Measurements from ENCODE around the gene COX14. TPM values are rescaled to one million over a fixed set of nuclear protein-coding genes. Genes with fewer than 3 reads are reported as not detected.

The COX14 gene
- 100 to 1,000 TPM; 122 to 148 TPM for total RNA-seq
- long read RNA-seq, partial matches to known transcripts = 1 of 4 reads
- long read RNA-seq, other reads (novel, unspliced or antisense) = 0 of 4 reads

DNA sequence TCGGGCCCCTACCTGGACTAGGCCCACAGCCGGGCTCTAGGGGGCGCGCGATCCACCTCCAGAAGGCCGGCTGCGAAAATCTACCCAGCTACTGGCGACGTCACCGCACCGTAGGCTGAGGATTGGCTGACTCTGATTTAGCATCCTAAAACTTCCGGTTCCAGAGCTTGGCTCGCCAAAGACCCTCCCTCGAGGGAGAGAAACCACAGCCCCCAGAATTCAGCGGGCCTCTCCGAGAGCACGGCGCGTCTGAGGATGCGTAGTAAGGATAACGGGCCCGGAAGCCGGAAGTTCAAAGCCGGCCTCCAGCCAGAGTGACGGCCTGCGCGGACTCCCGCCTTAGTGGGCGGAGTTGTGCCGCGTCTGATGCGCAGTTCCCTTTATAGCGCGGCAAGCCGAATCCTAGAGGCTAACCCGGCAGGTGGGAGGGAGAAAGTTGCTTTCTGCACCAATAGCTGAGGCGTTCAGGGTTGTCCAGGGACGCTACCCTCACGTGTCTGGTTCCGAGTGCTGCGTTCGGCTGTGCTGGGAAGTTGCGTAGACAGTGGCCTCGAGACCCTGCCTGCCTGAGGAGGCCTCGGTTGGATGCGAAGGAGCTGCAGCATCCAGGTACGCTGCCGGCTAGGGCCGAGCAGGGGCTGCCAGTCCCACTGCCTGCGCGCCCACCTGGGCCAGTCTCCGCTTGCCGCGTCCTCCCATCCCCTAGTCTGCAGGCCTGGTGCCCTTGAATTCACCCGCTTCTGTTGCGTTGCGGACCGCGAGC is at the start of gene COX14:
Gene COX14, plus strand, starts transcription at position 544 of the 763 bp plus-strand sequence. CDS start 7,808 bp downstream, outside the sequence.
- ATAC-seq = peak; percentile 85 to 95
- peak; percentile 99 for DNase-seq
- intact Hi-C loops (cut with DNase I) = no loop called here

DNA sequence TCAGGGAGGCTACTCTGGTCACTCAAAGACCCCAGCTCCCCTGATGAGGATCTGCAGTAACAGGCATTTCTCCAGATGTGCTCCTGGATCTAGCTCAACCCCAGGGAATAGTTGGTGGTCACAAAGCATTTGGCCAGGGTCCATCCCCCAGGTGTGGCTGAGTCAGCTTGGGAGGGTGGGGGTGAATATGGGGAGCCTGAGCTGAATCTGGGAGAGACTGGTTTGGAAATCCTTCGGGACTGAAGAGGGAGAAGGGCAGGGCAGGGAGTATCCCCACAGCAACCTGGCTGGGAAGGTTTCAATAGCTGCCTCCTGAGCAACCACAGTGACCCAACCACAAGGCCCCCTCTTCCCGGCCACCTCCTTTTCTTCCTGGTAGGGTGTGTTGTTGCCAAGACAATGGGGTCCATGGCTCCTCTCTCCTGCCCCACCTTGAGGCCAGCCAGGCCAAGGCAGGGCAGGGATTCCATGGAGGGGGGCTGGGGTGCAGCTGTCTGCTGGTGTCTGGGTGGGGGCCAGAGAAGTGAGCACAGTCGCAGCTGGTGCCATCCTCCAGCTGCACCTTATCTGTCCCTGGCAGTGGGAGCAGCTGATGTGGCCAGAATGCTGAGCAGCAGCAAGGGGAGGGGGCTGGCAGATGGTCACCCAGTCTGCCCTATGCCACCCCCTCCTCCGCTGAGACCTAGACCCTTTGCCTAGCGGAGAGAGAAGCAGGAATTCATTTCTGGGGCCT is 49.1 kb upstream of the COX14 start:
- intact Hi-C loops (cut with DNase I) = no loop called here
- ATAC-seq = peak; percentile 30 to 39
- DNase-seq = no peak

DNA sequence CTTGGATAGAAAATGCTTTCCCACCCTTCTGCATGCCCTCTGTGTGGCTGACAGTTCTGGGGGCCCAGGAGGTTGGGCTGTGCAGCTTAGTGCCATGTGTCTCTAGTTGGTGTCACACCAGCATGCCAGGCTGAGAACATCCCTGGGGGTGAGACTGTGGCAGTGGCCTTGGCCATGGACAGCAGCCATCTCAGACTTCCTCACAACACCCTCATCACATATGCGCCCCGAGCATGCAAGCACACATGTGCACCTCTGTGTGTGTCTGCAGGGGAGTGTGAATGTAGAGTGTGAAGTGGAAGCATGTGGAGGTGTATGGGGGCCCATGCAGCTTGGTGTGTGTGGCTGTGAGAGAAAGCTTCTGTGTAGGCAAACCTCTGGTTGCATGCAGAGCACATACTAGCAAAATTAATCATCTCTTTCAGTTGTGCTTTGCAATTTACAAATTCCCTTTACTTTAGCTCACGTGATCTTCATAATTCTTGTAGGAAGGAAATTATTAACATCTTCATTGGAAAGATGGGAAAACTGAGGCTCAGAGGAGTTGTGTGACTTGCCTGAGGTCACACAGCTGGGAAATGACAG is 46.2 kb upstream of the COX14 start:
- intact Hi-C loops (cut with DNase I) = loop anchor here in 1 of 2 donors (5.0 kb wide), 1 partner anchor 199 kb away; no protein-coding TSS in a partner anchor
- DNase-seq (no peak), ATAC-seq (no peak)

DNA sequence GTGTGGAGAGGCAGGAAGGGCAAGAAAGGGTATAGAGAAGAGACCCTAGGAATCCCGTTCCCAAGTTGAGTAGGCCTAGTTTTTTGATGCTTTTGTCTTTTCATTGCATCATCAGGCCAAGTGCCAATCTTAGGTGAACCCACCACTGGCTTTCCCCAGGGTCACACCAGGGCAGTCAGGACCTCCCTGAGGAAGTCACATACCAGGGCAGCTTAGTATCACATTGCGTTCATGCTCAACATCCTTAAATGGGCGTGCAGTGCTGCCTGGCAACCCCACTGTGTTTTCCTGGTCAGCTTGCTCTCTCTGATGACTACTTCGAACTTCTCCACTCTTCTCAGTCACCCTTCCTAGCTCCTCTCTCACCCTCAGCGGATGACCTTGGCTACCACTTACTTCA is 45.6 kb upstream of the COX14 start:
- DNase-seq = no peak
- peak; percentile 24 to 51 for ATAC-seq
- intact Hi-C loops (cut with DNase I) = loop anchor here in 1 of 2 donors (5.0 kb wide), 1 partner anchor 199 kb away; no protein-coding TSS in a partner anchor

DNA sequence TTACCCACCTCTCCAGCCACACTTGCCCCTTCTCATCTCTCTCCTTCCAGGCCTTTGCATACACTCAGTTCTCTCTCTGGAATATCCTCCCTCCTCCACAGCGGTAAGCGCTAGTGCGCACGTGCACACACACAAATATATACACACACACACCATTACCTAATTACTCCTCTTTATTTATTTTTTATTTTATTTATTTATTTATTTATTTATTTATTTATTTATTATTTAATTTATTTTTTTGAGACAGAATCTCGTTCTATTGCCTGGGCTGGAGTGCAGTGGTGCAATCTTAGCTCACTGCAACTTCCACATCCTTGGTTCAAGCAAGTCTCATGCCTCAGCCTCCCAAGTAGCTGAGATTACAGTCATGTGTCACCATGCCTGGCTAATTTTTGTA is 43.0 kb upstream of the COX14 start:
- ATAC-seq (no peak), DNase-seq (no peak)
- intact Hi-C loops (cut with DNase I) = loop anchor here in 1 of 2 donors (5.0 kb wide), 1 partner anchor 202 kb away; no protein-coding TSS in a partner anchor

DNA sequence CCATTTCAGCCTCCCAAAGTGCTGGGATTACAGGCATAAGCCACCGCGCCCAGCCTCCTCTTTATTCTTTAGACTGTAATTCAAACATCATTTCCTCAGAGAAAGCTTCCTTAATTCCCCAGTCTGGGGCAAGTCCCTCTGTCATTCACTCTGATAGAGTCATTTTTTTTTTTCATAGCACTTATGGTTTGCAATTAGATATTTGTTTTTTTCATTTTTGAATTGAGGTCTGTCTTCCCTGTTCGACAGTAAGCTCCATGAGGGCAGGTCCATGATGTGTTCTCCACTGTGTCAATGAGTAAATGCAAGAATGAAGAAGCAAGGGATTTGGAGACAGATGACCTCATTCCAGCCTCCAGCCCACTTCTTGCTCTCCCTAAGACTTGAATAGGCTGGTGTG is 42.5 kb upstream of the COX14 start:
- ATAC-seq (no peak), DNase-seq (no peak)
- intact Hi-C loops (cut with DNase I) = loop anchor here in 1 of 2 donors (5.0 kb wide), 1 partner anchor 202 kb away; no protein-coding TSS in a partner anchor

DNA sequence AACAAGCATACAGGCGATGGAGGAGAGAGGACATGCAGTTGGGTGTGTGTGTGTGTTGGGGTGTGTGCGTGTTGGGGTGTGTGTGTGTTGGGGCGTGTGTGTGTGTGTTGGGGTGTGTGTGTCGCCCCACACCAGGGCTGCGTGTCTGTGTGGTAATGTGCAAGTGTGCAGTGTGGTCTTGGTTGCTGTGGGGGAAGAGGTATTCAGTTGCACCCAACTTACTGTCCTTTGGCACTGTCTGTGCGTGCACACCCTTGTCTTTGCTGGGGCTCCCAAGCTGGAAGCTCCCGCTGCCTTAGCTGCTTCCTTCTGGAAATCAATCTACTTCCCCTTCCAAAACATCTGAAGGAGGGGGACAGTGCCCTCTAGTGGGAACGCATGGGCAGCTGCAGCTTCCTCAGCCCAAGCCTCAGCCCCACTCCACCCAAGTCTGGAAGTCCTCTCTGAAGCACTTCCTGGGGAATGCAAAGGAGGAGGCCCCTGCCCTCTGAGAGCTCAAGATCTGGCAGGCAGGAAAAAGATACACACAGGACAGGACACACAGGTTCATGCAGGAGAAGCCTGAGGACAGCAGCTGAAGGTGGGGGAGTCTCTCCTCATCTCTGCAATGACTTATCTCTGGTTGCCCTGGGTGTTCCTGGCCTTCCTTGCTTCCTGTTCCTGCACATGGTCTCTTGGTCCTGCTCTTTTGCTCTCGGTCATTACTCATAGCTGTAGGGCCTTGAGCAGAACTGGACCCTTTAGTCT is 41.5 kb upstream of the COX14 start:
- ATAC-seq = peak; percentile 76 to 77
- DNase-seq = peak; percentile 83
- intact Hi-C loops (cut with DNase I) = loop anchor here in 1 of 2 donors (10.0 kb wide), 1 partner anchor 244 kb away; no protein-coding TSS in a partner anchor

DNA sequence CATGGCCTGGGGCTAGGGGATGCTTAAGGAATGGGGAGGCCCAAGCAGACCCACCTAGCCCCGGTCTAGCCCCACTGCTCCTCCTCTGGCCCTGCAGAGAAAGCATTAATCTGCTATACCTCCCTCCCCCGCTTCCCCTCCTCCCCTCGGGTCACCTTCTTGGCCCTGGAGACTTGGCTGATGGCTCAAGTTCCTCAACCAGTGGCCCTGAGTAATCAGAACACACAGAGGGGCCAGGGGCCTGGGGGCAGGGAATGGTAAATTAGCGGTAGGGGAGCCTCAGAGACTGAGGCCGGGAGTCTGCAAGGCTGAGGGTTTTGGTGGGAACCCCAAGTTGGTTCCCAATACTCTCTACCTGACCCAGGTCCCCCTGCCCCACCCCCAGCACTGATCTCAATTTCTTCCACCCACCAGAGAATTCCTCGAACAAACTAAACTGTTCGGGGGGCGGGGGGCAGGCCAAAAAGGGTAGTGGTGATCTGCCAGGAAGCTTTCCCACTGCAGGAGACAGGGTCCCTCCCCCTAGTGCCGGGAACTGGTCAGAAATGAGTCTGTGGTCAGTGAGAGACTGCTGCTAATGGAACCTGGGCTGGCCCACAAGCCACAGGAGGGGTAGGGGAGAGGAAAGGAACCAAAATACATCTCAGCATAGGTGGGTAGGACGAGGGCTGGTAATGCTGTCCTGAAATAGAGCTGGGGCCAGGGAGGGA is 39.7 kb upstream of the COX14 start:
- intact Hi-C loops (cut with DNase I) = loop anchor here in 1 of 2 donors (10.0 kb wide), 1 partner anchor 242 kb away; no protein-coding TSS in a partner anchor
- no peak for ATAC-seq

DNA sequence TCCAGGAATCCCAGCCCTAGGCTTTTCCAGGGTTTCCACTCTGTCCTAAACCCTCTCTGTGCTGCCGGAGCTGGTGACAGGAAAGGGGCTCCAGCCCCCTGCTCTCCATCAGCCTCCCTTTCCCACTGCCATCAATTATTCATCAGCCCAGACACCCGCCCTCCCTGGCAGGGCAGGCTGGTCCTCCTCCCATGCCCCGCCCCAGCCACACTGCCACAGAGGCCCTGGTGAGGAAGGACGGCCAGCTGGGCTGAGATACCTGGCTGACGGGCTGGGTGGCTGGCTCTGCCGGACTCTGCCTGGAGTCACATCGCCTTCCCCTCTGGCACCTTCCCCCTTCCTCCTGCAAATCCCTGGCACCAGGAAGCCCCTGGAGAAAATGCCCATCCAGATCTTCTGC is 38.8 kb upstream of the COX14 start:
- DNase-seq = no peak
- intact Hi-C loops (cut with DNase I) = loop anchor here in 1 of 2 donors (10.0 kb wide), 1 partner anchor 242 kb away; no protein-coding TSS in a partner anchor
- no peak for ATAC-seq

More for the DNA sequence above, 39.7 kb upstream of the COX14 start:
- no peak for DNase-seq

DNA sequence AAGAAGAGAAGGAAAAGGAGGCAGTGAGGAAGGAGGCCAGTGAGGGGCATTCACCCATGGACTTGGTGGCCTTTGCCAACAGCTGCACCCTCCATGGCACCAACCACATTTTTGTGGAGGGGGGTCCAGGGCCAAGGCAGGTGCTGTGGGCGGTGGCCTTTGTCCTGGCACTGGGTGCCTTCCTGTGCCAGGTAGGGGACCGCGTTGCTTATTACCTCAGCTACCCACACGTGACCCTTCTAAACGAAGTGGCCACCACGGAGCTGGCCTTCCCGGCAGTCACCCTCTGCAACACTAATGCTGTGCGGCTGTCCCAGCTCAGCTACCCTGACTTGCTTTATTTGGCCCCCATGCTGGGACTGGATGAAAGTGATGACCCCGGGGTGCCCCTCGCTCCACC is 38.3 kb upstream of the COX14 start:
- ATAC-seq = no peak
- DNase-seq = no peak
- intact Hi-C loops (cut with DNase I) = loop anchor here in 1 of 2 donors (10.0 kb wide), 1 partner anchor 241 kb away; no protein-coding TSS in a partner anchor

DNA sequence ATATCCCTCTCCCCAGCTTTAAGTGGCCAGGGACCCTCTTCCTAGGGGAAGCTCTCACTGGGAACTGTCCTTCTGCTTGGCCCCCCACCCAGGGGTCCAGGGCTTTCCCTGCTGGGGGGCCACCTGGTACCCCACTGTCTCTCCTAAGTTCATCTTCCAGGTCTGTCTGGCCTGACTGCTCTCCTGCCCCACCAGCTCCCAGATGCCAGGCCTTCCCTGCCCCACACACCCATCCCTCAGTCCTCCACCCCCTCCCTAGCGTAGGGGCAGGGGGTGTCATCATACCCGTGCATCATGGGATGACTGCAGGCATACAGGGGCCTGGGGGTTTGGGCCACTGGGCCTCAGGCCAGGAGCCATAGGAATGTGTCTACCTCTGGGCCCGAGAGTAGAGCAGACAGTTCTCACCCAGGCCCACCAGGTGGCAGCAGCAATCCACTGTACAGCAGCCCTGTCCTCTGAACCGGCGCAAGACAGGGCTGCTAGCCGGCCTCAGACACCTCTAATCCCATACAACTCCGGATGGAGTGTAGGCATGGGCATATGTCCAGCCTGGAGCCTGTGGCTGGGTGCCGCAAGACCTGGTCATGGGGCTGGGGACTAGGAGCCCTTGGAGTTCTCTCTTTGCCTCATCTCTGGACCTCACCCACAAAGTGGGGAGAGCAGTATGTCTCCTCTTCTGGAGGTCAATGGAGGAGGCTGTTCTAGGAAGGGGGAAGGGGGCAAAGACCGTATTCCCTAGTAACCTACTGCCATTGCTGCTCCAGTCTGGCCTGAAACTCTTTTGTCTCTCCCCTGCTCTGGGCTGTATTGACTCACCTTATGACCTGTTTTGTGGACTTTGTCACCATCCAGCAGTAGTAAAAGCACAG is 36.9 kb upstream of the COX14 start:
- DNase-seq (peak; percentile 86), ATAC-seq (peak; percentile 89 to 90)
- intact Hi-C loops (cut with DNase I) = loop anchor here (1.0 to 10.0 kb wide), 3 partner anchors 100 to 240 kb away; no protein-coding TSS in a partner anchor

DNA sequence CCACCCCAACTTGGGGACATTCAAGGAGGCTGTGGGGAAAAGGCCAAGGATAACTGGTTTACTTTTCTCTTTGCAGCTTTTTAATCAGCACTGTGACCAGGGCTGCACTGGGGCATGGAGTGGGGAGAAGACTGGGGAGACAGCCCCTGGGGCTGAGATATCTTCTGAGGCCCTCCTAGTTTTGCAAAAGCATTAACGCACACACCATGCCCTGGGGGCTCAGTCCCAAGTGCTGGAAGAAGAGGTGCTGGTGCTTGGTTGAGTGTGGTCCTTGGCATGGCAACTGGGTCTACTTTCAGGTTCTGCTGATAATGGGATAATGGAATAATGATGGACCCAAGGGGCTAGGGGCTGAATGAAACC is 36.2 kb upstream of the COX14 start:
- ATAC-seq (no peak), DNase-seq (no peak)
- intact Hi-C loops (cut with DNase I) = loop anchor here (1.0 to 10.0 kb wide), 3 partner anchors 100 to 239 kb away; no protein-coding TSS in a partner anchor

DNA sequence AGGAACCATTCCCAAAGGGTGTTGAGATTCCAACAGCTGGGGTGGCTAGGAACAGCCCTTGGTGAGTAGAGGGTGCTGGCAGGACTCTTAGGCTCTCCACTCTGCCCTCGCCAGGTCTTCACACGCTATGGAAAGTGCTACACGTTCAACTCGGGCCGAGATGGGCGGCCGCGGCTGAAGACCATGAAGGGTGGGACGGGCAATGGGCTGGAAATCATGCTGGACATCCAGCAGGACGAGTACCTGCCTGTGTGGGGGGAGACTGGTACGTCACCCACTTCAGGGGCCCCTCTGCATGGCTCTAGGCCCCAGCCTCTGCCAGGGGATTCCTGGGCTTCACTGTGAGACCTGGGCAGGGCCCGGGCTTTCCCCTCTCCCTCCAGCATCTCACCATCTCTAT is 34.9 kb upstream of the COX14 start:
- ATAC-seq = no peak
- no peak for DNase-seq
- intact Hi-C loops (cut with DNase I) = loop anchor here (5.0 to 10.0 kb wide), 2 partner anchors 100 to 238 kb away; no protein-coding TSS in a partner anchor

DNA sequence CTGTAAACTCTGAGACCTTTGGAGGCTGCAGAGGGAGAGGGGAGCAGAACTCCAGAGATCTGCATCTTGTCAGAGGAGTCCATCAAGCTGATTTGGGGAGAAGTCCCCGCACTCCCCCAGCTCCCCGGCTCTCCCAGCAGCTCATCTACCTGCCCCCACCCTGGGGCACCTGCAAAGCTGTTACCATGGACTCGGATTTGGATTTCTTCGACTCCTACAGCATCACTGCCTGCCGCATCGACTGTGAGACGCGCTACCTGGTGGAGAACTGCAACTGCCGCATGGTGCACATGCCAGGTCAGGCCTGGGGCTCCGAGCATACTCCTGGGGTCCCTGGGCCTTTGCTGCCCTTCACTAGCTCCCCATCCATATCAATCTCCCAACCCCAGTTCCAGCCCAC is 33.8 kb upstream of the COX14 start:
- DNase-seq = no peak
- intact Hi-C loops (cut with DNase I) = loop anchor here (5.0 to 10.0 kb wide), 2 partner anchors 99 to 237 kb away; no protein-coding TSS in a partner anchor
- no peak for ATAC-seq

DNA sequence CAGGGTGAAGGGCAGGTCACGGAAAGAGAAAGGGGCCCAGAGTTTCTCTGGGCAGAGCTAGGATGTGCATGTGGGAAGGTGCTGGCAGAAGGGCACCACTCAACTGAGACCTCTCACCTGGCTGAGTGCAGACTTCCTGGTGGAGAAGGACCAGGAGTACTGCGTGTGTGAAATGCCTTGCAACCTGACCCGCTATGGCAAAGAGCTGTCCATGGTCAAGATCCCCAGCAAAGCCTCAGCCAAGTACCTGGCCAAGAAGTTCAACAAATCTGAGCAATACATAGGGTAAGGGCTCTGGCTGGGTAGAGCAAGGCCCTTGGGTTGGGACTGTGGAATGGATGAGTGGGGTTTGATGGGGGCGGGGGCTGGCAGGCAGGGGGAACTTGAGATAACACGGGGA is 32.3 kb upstream of the COX14 start:
- DNase-seq (no peak), ATAC-seq (no peak)
- intact Hi-C loops (cut with DNase I) = loop anchor here (5.0 to 10.0 kb wide), 2 partner anchors 98 to 235 kb away; no protein-coding TSS in a partner anchor

DNA sequence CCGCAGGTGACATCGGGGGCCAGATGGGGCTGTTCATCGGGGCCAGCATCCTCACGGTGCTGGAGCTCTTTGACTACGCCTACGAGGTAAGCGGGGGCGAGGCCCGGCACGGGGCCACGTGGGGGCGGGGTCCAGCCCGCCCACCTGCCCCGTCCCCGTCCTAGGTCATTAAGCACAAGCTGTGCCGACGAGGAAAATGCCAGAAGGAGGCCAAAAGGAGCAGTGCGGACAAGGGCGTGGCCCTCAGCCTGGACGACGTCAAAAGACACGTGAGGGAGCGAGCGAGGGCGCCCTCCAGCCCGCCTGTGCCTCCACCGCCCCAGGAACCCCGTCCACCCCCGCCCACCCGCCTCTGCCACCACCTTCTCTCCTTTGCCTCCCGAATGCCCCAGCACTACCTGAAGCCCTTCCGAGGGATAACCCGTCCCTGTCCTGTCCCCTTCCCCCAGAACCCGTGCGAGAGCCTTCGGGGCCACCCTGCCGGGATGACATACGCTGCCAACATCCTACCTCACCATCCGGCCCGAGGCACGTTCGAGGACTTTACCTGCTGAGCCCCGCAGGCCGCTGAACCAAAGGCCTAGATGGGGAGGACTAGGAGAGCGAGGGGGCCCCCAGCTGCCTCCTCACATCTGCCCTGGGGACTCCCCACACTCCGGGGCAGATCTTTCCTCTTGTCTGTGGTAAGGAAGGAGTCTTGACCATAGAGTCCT is 30.8 kb upstream of the COX14 start:
- ATAC-seq (no peak), DNase-seq (no peak)
- intact Hi-C loops (cut with DNase I) = no loop called here

Measured in left cardiac atrium (tissue), 4 donors.